RWPE1 (cell line): ENCODE data around the gene SLC39A9.

Source experiments
- CTCF ChIA-PET: fragments of 350-600 bp; sonication (Branson Sonifier 250); formaldehyde crosslinking; extraction: SDS; loops from one replicate; lab custom pipeline; 2021; lab: Yijun Ruan, JAX
- POLR2A ChIA-PET: fragments of 400-600 bp; formaldehyde crosslinking; extraction: SDS; loops from one replicate; lab custom pipeline; 2020; ENCODE audit warnings: antibody characterized with exemption; ENCODE audit not compliant: low non-redundant PET; lab: Yijun Ruan, JAX
- DNase-seq: peaks from one replicate; pipeline ENCODE4 v3.0.0; 2012; ENCODE audit warnings: low spot score
- H3K27ac ChIP-seq: fragments of 450-650 bp; 2 replicates; pipeline ENCODE4 v1.5.1; 2017
- TF ChIP-seq, protein P1 (sequence below): fragments of 450-650 bp; conservative IDR thresholded peaks from 2 replicates; pipeline ENCODE4 v1.5.1; 2017; ENCODE audit warnings: low read depth, mild to moderate bottlenecking

SLC39A9 gene

DNA sequence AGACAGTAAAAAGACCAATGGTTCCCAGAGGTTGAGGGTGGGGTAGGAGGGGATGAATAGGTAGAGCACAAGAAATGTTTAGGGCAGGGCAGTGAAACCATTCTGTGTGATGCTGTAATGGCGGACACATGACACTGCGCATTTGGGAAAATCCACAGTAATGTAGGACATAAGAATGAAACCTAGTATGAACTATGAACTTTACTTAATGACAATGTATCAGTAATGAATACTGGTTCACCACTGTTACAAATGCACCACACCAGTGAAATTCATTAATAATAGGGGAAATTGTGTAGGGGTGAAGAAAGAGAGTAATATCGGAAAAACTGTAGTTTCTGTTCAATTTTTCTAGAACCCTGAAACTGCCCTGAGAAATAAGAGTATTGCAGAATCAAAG is 6.0 kb upstream of the SLC39A9 start:
- H3K27ac ChIP-seq = no peak overlapping the region
- DNase-seq = no peak
- POLR2A ChIA-PET = interaction anchor here (0.7 kb wide), 1 partner anchor 12 kb away, joined by 5 read pairs; no protein-coding TSS in a partner anchor
- CTCF ChIA-PET = no interaction called here
- TF ChIP-seq, protein P1, sequence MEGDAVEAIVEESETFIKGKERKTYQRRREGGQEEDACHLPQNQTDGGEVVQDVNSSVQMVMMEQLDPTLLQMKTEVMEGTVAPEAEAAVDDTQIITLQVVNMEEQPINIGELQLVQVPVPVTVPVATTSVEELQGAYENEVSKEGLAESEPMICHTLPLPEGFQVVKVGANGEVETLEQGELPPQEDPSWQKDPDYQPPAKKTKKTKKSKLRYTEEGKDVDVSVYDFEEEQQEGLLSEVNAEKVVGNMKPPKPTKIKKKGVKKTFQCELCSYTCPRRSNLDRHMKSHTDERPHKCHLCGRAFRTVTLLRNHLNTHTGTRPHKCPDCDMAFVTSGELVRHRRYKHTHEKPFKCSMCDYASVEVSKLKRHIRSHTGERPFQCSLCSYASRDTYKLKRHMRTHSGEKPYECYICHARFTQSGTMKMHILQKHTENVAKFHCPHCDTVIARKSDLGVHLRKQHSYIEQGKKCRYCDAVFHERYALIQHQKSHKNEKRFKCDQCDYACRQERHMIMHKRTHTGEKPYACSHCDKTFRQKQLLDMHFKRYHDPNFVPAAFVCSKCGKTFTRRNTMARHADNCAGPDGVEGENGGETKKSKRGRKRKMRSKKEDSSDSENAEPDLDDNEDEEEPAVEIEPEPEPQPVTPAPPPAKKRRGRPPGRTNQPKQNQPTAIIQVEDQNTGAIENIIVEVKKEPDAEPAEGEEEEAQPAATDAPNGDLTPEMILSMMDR = no peak

DNA sequence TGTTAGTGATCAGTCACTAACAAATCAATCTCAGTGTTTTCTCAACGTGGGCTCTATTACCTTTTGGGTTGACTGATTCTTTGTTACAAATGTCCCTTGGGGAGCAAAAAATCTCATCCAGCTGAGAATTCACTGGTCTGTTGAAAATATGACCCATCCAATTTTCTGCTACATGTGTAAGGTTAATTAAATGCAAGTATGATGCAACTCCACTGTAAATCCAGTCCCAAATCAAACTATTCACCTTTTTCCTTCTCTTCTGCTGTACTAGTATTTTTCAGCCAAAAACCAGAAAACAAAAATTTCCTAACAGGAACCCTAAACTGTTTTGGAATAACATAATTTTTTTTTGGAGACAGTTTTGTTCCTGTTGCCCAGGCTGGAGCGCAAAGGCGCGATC is 2.6 kb upstream of the SLC39A9 start:
- POLR2A ChIA-PET = no interaction called here
- CTCF ChIA-PET = interaction anchor here (0.6 kb wide), 1 partner anchor 11 kb away, joined by 3 read pairs; no protein-coding TSS in a partner anchor
- TF ChIP-seq, protein P1 = no peak
- H3K27ac ChIP-seq = no peak overlapping the region
- DNase-seq = no peak

DNA sequence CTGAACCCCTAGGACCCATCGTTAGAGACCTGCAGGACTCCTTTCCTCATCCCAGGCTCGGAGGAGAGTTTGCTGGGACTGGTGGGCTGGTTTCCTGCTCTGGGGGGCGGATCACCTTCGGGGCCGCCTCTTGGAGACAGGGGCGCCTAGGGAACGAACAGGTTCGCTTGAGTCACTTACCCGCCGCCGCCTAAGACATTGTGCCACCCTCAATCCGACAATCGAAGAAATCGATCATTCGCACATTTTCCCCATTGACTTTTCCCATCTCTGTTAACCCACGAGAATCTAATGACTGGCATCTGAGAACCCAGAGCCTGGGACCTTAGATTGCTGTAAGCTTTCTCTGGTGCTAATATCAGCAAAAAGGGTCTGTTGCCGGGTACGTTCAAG is 322 bp downstream of the SLC39A9 start:
- TF ChIP-seq, protein P1 = no peak
- H3K27ac ChIP-seq = peak overlapping the region; percentile 83
- no peak for DNase-seq
- ChIA-PET POLR2A (interaction anchor here (0.5 kb wide), 1 partner anchor 716 kb away, joined by 6 read pairs; no protein-coding TSS in a partner anchor), CTCF (no interaction called here)

DNA sequence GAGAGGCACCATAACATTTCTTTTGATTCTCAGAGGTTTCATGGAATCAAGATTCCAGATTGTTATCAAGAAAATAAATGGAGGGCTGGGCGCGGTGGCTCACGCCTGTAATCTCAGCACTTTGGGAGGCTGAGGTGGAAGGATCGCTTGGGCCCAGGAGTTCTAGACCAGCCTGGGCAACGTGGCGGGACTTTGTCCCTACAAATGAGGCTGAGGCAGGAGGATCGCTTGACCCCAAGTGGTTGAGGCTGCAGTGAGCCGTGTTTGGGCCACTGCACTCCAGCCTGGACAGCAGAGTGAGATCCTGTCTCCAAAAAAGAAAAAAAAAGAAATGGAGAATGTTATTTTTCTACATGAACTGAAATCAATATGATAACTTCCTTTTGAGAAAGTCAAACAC is 1.3 kb downstream of the SLC39A9 start:
- no peak overlapping the region for H3K27ac ChIP-seq
- CTCF ChIA-PET = no interaction called here
- POLR2A ChIA-PET = no interaction called here
- no peak for DNase-seq
- TF ChIP-seq, protein P1 = no peak

DNA sequence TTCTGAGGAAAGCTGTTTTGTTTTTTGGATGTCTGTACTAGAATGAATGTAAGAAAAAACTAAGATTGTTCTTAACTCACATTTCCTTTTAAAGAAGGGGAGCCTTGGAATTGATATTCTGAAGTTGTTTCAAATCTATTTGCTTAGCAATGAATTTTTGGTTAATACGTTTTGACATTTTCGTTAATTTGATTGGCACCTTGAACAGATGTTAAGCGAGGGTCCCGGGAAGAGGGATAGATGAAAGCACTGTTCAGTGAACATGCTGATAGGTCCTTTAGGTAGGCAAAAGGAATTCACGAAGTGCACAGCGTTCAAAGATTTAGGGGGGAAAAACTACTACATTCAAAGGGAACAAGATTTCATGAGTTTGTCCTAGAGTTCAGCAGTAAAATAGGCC is 1.7 kb downstream of the SLC39A9 start:
- no peak overlapping the region for H3K27ac ChIP-seq
- ChIA-PET CTCF (no interaction called here), POLR2A (no interaction called here)
- TF ChIP-seq, protein P1 = no peak
- no peak for DNase-seq

DNA sequence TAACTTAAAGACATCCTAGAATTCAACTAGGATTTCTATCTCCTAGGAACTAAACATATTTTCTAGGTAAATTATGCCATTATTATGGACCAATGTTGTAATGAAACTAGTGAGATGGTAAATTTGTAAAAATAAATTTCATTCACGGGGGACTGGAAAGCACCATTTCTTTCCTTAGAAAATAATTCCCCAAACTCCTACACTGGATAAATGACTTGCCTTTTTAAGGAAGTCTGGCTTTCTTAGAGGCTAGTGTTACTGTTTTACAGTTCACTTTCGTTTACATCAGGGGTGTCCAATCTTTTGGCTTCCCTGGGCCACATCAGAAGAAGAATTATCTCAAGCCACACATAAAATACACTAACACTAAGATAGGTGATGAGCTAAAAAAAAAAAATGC is 3.3 kb downstream of the SLC39A9 start:
- no peak overlapping the region for H3K27ac ChIP-seq
- TF ChIP-seq, protein P1 = no peak
- CTCF ChIA-PET = interaction anchor here (0.6 kb wide), 2 partner anchors 173 to 560 kb away, joined by 3 read pairs; no protein-coding TSS in a partner anchor
- no peak for DNase-seq
- POLR2A ChIA-PET = interaction anchor here (0.6 kb wide), 1 partner anchor 57 kb away, joined by 3 read pairs; no protein-coding TSS in a partner anchor
